ENCODE data around the gene ADISSP. TPM values are rescaled to one million over a fixed set of nuclear protein-coding genes. Genes with fewer than 3 reads are reported as not detected.

Gene ADISSP
- total and polyA plus RNA-seq, 5 donors from 2014 or later, result 14.8 to 25.5 (median 19.9) TPM

GRCh38 chr20:3775457-3776108, 8.0 kb upstream of the ADISSP start:
- Histone ChIP-seq H3K27ac (ENCODE audit: insufficient read depth, low read length, poor library complexity, severe bottlenecking) (no peak overlapping the region), H3K9me3 (ENCODE audit: control insufficient read depth in 2 of 2, low read length in 2 of 2) (no peaks in the 10 kb centered on the region), H3K36me3 (ENCODE audit: control insufficient read depth, insufficient read depth, low read length) (no peaks in the 10 kb centered on the region), H3K27me3 (ENCODE audit: control insufficient read depth, insufficient read depth, low read length) (no peaks in the 10 kb centered on the region), H3K4me3 (ENCODE audit: low read depth, low read length) (no peak overlapping the region), H3K4me1 (ENCODE audit: control insufficient read depth, insufficient read depth, low read length, poor library complexity, severe bottlenecking) (peaks cover 22% of the 10 kb centered on the region)
- peak overlapping the region in 2 of 4 donors; percentile 34 to 79 for H3K4me3 Mint-ChIP-seq
- peaks cover 8% of the 10 kb centered on the region for H3K27me3 Mint-ChIP-seq
- ATAC-seq (ENCODE audit: low read depth in 2 of 2) (no peak), DNase-seq (no peak)
- H3K4me1 Mint-ChIP-seq, result peaks cover 0 to 21% (median 8%) of the 10 kb centered on the region in 4 donors
- no peaks in the 10 kb centered on the region for H3K36me3 Mint-ChIP-seq
- peaks cover 0 to 2% (median 0%) of the 10 kb centered on the region in 7 donors for H3K9me3 Mint-ChIP-seq
- peak overlapping the region in 1 of 3 donors; percentile 56 for H3K27ac Mint-ChIP-seq

- no peak overlapping the region for H3K27ac Mint-ChIP-seq
- Histone ChIP-seq H3K4me3 (ENCODE audit: low read depth, low read length) (no peak overlapping the region), H3K4me1 (ENCODE audit: control insufficient read depth, insufficient read depth, low read length, poor library complexity, severe bottlenecking) (peaks cover 23% of the 10 kb centered on the region), H3K27ac (ENCODE audit: insufficient read depth, low read length, poor library complexity, severe bottlenecking) (no peak overlapping the region), H3K27me3 (ENCODE audit: control insufficient read depth, insufficient read depth, low read length) (no peaks in the 10 kb centered on the region), H3K36me3 (ENCODE audit: control insufficient read depth, insufficient read depth, low read length) (no peaks in the 10 kb centered on the region), H3K9me3 (ENCODE audit: control insufficient read depth in 2 of 2, low read length in 2 of 2) (no peaks in the 10 kb centered on the region)
- H3K4me1 Mint-ChIP-seq, result peaks cover 0 to 15% (median 3%) of the 10 kb centered on the region in 4 donors
- no peak for DNase-seq
- peak overlapping the region in 1 of 4 donors; percentile 55 for H3K4me3 Mint-ChIP-seq
- H3K27me3 Mint-ChIP-seq, result peaks cover 4% of the 10 kb centered on the region
- H3K36me3 Mint-ChIP-seq, result no peaks in the 10 kb centered on the region
- peaks cover 0 to 2% (median 0%) of the 10 kb centered on the region in 7 donors for H3K9me3 Mint-ChIP-seq
- no peak for ATAC-seq (ENCODE audit: low read depth in 2 of 2)
These were observed 4.1 kb upstream of the ADISSP start for GRCh38 chr20:3771552-3772058.

- peaks cover 0 to 30% (median 8%) of the 10 kb centered on the region in 4 donors for H3K4me1 Mint-ChIP-seq
- peak overlapping the region; percentile 88 to 97 (median 94) for H3K27ac Mint-ChIP-seq
- ATAC-seq (ENCODE audit: low read depth in 2 of 2) (peak; percentile 49 to 59), DNase-seq (peak; percentile 82 to 88 (median 87))
- Histone ChIP-seq H3K4me3 (ENCODE audit: low read depth, low read length) (peak overlapping the region; percentile 62), H3K27me3 (ENCODE audit: control insufficient read depth, insufficient read depth, low read length) (no peaks in the 10 kb centered on the region), H3K27ac (ENCODE audit: insufficient read depth, low read length, poor library complexity, severe bottlenecking) (peak overlapping the region; percentile 99), H3K36me3 (ENCODE audit: control insufficient read depth, insufficient read depth, low read length) (no peaks in the 10 kb centered on the region), H3K4me1 (ENCODE audit: control insufficient read depth, insufficient read depth, low read length, poor library complexity, severe bottlenecking) (peaks cover 24% of the 10 kb centered on the region), H3K9me3 (ENCODE audit: control insufficient read depth in 2 of 2, low read length in 2 of 2) (no peaks in the 10 kb centered on the region)
- H3K4me3 Mint-ChIP-seq, result peak overlapping the region; percentile 92 to 96 (median 93)
- peaks cover 4% of the 10 kb centered on the region for H3K27me3 Mint-ChIP-seq
- H3K36me3 Mint-ChIP-seq, result no peaks in the 10 kb centered on the region
- H3K9me3 Mint-ChIP-seq, result peaks cover 0 to 2% (median 0%) of the 10 kb centered on the region in 7 donors
These were observed 983 bp upstream of the ADISSP start for GRCh38 chr20:3768342-3769130.

GRCh38 chr20:3767110-3767426, 485 bp downstream of the ADISSP start:
- no peak for ATAC-seq (ENCODE audit: low read depth in 2 of 2)
- no peaks in the 10 kb centered on the region for H3K36me3 ChIP-seq (ENCODE audit: control insufficient read depth, insufficient read depth, low read length)
- peaks cover 24% of the 10 kb centered on the region for H3K4me1 ChIP-seq (ENCODE audit: control insufficient read depth, insufficient read depth, low read length, poor library complexity, severe bottlenecking)
- H3K9me3 Mint-ChIP-seq, result peaks cover 0 to 2% (median 0%) of the 10 kb centered on the region in 7 donors
- H3K27me3 ChIP-seq (ENCODE audit: control insufficient read depth, insufficient read depth, low read length), result no peaks in the 10 kb centered on the region
- H3K36me3 Mint-ChIP-seq, result no peaks in the 10 kb centered on the region
- peak overlapping the region; percentile 99 for H3K27ac ChIP-seq (ENCODE audit: insufficient read depth, low read length, poor library complexity, severe bottlenecking)
- no peak for DNase-seq
- peak overlapping the region; percentile 30 for H3K4me3 ChIP-seq (ENCODE audit: low read depth, low read length)
- peaks cover 0 to 30% (median 8%) of the 10 kb centered on the region in 4 donors for H3K4me1 Mint-ChIP-seq
- peaks cover 4% of the 10 kb centered on the region for H3K27me3 Mint-ChIP-seq
- no peaks in the 10 kb centered on the region for H3K9me3 ChIP-seq (ENCODE audit: control insufficient read depth in 2 of 2, low read length in 2 of 2)
- peak overlapping the region in 2 of 3 donors; percentile 26 to 65 for H3K27ac Mint-ChIP-seq
- H3K4me3 Mint-ChIP-seq, result peak overlapping the region; percentile 82 to 92 (median 88)

- H3K4me1 Mint-ChIP-seq, result peaks cover 0 to 30% (median 8%) of the 10 kb centered on the region in 4 donors
- Histone ChIP-seq H3K27ac (ENCODE audit: insufficient read depth, low read length, poor library complexity, severe bottlenecking) (no peak overlapping the region), H3K4me3 (ENCODE audit: low read depth, low read length) (peak overlapping the region; percentile 30), H3K4me1 (ENCODE audit: control insufficient read depth, insufficient read depth, low read length, poor library complexity, severe bottlenecking) (peaks cover 24% of the 10 kb centered on the region), H3K36me3 (ENCODE audit: control insufficient read depth, insufficient read depth, low read length) (no peaks in the 10 kb centered on the region), H3K27me3 (ENCODE audit: control insufficient read depth, insufficient read depth, low read length) (no peaks in the 10 kb centered on the region), H3K9me3 (ENCODE audit: control insufficient read depth in 2 of 2, low read length in 2 of 2) (no peaks in the 10 kb centered on the region)
- H3K9me3 Mint-ChIP-seq, result peaks cover 0 to 1% (median 0%) of the 10 kb centered on the region in 7 donors
- DNase-seq (no peak), ATAC-seq (ENCODE audit: low read depth in 2 of 2) (no peak)
- H3K27me3 Mint-ChIP-seq, result no peaks in the 10 kb centered on the region
- no peaks in the 10 kb centered on the region for H3K36me3 Mint-ChIP-seq
- H3K4me3 Mint-ChIP-seq, result peak overlapping the region; percentile 82 to 92 (median 88)
- H3K27ac Mint-ChIP-seq, result peak overlapping the region in 2 of 3 donors; percentile 26 to 65
These were observed 987 bp downstream of the ADISSP start for GRCh38 chr20:3766422-3767109.

GRCh38 chr20:3765171-3765882, 2.2 kb downstream of the ADISSP start:
- Mint-ChIP-seq H3K9me3 (peaks cover 0 to 1% (median 0%) of the 10 kb centered on the region in 7 donors), H3K36me3 (no peaks in the 10 kb centered on the region), H3K4me3 (peak overlapping the region in 3 of 4 donors; percentile 21 to 73 (median 61)), H3K27me3 (no peaks in the 10 kb centered on the region), H3K4me1 (peaks cover 0 to 30% (median 9%) of the 10 kb centered on the region in 4 donors), H3K27ac (peak overlapping the region in 1 of 3 donors; percentile 36)
- ATAC-seq (ENCODE audit: low read depth in 2 of 2), result no peak
- DNase-seq, result no peak
- Histone ChIP-seq H3K27ac (ENCODE audit: insufficient read depth, low read length, poor library complexity, severe bottlenecking) (no peak overlapping the region), H3K4me1 (ENCODE audit: control insufficient read depth, insufficient read depth, low read length, poor library complexity, severe bottlenecking) (peaks cover 24% of the 10 kb centered on the region), H3K9me3 (ENCODE audit: control insufficient read depth in 2 of 2, low read length in 2 of 2) (no peaks in the 10 kb centered on the region), H3K4me3 (ENCODE audit: low read depth, low read length) (no peak overlapping the region), H3K27me3 (ENCODE audit: control insufficient read depth, insufficient read depth, low read length) (no peaks in the 10 kb centered on the region), H3K36me3 (ENCODE audit: control insufficient read depth, insufficient read depth, low read length) (no peaks in the 10 kb centered on the region)

GRCh38 chr20:3764659-3765058, 2.9 kb downstream of the ADISSP start:
- Mint-ChIP-seq H3K27ac (peak overlapping the region in 1 of 3 donors; percentile 36), H3K4me1 (peaks cover 0 to 32% (median 9%) of the 10 kb centered on the region in 4 donors), H3K27me3 (no peaks in the 10 kb centered on the region), H3K36me3 (peaks cover 2% of the 10 kb centered on the region), H3K4me3 (peak overlapping the region in 2 of 4 donors; percentile 35 to 75), H3K9me3 (peaks cover 0 to 1% (median 0%) of the 10 kb centered on the region in 7 donors)
- Histone ChIP-seq H3K4me3 (ENCODE audit: low read depth, low read length) (no peak overlapping the region), H3K9me3 (ENCODE audit: control insufficient read depth in 2 of 2, low read length in 2 of 2) (no peaks in the 10 kb centered on the region), H3K27ac (ENCODE audit: insufficient read depth, low read length, poor library complexity, severe bottlenecking) (no peak overlapping the region), H3K27me3 (ENCODE audit: control insufficient read depth, insufficient read depth, low read length) (no peaks in the 10 kb centered on the region), H3K4me1 (ENCODE audit: control insufficient read depth, insufficient read depth, low read length, poor library complexity, severe bottlenecking) (peaks cover 24% of the 10 kb centered on the region), H3K36me3 (ENCODE audit: control insufficient read depth, insufficient read depth, low read length) (no peaks in the 10 kb centered on the region)
- ATAC-seq (ENCODE audit: low read depth in 2 of 2) (no peak), DNase-seq (no peak)
